Progenitor cell of endocrine pancreas (in vitro differentiated cells): Measurements from ENCODE around the gene KAT6B. TPM values are rescaled to one million over a fixed set of nuclear protein-coding genes. Genes with fewer than 3 reads are reported as not detected.

Experiments used
- DNase-seq: peaks from one replicate; pipeline ENCODE4 v3.0.0; 2021; ENCODE audit warnings: low spot score; ENCODE audit not compliant: unreplicated experiment
- H3K27ac Mint-ChIP-seq: 2 replicates; pipeline ENCODE4 v1.8.0; 2021; ENCODE audit warnings: mild to moderate bottlenecking, moderate library complexity, mixed read lengths
- H3K27me3 Mint-ChIP-seq: 2 replicates; pipeline ENCODE4 v1.8.0; 2021; ENCODE audit warnings: mixed read lengths
- H3K36me3 Mint-ChIP-seq: 2 replicates; pipeline ENCODE4 v1.8.0; 2022; ENCODE audit warnings: mixed read lengths; ENCODE audit not compliant: insufficient read depth
- H3K4me1 Mint-ChIP-seq: 2 replicates; pipeline ENCODE4 v1.8.0; 2021; ENCODE audit warnings: low read depth, mixed read lengths
- H3K4me3 Mint-ChIP-seq: 2 replicates; pipeline ENCODE4 v1.8.0; 2021; ENCODE audit warnings: low read depth, mild to moderate bottlenecking, moderate library complexity, mixed read lengths
- H3K9me3 Mint-ChIP-seq: 2 replicates; pipeline ENCODE4 v1.8.0; 2021; ENCODE audit warnings: low read depth, mixed read lengths
- CTCF ChIP-seq: fragments of 200-600 bp; sonication (generic); IDR thresholded peaks from one replicate; pipeline ENCODE4 v1.5.0; 2021; ENCODE audit warnings: antibody characterized with exemption, mild to moderate bottlenecking; ENCODE audit not compliant: unreplicated experiment
- total RNA-seq: library from RNA; stranded (reverse); gene quantifications from 2 replicates; pipeline ENCODE4 v1.2.1, GENCODE V29; 2021

Gene KAT6B
- total RNA-seq, 1 donor from 2014 or later, result 75.4 TPM

GRCh38 chr10:74934100-74934812, 107.9 kb downstream of the KAT6B start:
- Mint-ChIP-seq H3K27ac (no peak overlapping the region), H3K4me3 (no peak overlapping the region), H3K4me1 (peaks cover 40% of the 10 kb centered on the region), H3K36me3 (no peaks in the 10 kb centered on the region), H3K27me3 (no peaks in the 10 kb centered on the region), H3K9me3 (no peaks in the 10 kb centered on the region)
- TF ChIP-seq CTCF, result no peak
- no peak for DNase-seq

- Mint-ChIP-seq H3K27ac (no peak overlapping the region), H3K36me3 (peaks cover 3% of the 10 kb centered on the region), H3K27me3 (no peaks in the 10 kb centered on the region), H3K9me3 (no peaks in the 10 kb centered on the region), H3K4me1 (peaks cover 33% of the 10 kb centered on the region), H3K4me3 (no peak overlapping the region)
- TF ChIP-seq CTCF, result no peak
- DNase-seq, result no peak
Measured at GRCh38 chr10:74936577-74937265, 110.3 kb downstream of the KAT6B start.

GRCh38 chr10:74937266-74937856, 111.0 kb downstream of the KAT6B start:
- Mint-ChIP-seq H3K36me3 (peaks cover 3% of the 10 kb centered on the region), H3K9me3 (no peaks in the 10 kb centered on the region), H3K27ac (no peak overlapping the region), H3K4me3 (peak overlapping the region; percentile 4), H3K27me3 (no peaks in the 10 kb centered on the region), H3K4me1 (peaks cover 29% of the 10 kb centered on the region)
- TF ChIP-seq CTCF, result no peak
- no peak for DNase-seq

- Mint-ChIP-seq H3K27me3 (no peaks in the 10 kb centered on the region), H3K4me1 (peaks cover 18% of the 10 kb centered on the region), H3K36me3 (peaks cover 3% of the 10 kb centered on the region), H3K27ac (no peak overlapping the region), H3K4me3 (no peak overlapping the region), H3K9me3 (no peaks in the 10 kb centered on the region)
- no peak for TF ChIP-seq CTCF
- no peak for DNase-seq
Measured at GRCh38 chr10:74944205-74944604, 117.8 kb downstream of the KAT6B start.

GRCh38 chr10:74947781-74948401, 121.5 kb downstream of the KAT6B start:
- no peak overlapping the region for H3K4me3 Mint-ChIP-seq
- no peak overlapping the region for H3K27ac Mint-ChIP-seq
- no peaks in the 10 kb centered on the region for H3K27me3 Mint-ChIP-seq
- H3K9me3 Mint-ChIP-seq, result no peaks in the 10 kb centered on the region
- H3K4me1 Mint-ChIP-seq, result peaks cover 19% of the 10 kb centered on the region
- no peak for DNase-seq
- no peak for TF ChIP-seq CTCF
- no peaks in the 10 kb centered on the region for H3K36me3 Mint-ChIP-seq
